BLaER1 (cell line): Measurements from ENCODE around the gene IFT172.

Experiments used
- H3K27ac ChIP-seq: shearing (Covaris generic); formaldehyde crosslinking; 2 replicates; pipeline ENCODE4 v1.8.1; 2022
- H3K27me3 ChIP-seq: shearing (Covaris generic); formaldehyde crosslinking; 2 replicates; pipeline ENCODE4 v1.8.1; 2022
- H3K36me3 ChIP-seq: shearing (Covaris generic); formaldehyde crosslinking; 2 replicates; pipeline ENCODE4 v1.8.1; 2022
- H3K4me1 ChIP-seq: shearing (Covaris generic); formaldehyde crosslinking; 2 replicates; pipeline ENCODE4 v1.8.1; 2022
- H3K4me2 ChIP-seq: shearing (Covaris generic); formaldehyde crosslinking; 2 replicates; pipeline ENCODE4 v1.8.1; 2022
- H3K4me3 ChIP-seq: shearing (Covaris generic); formaldehyde crosslinking; 2 replicates; pipeline ENCODE4 v1.8.1; 2022
- H3K9ac ChIP-seq: shearing (Covaris generic); formaldehyde crosslinking; 2 replicates; pipeline ENCODE4 v1.8.1; 2022
- H3K9me3 ChIP-seq: shearing (Covaris generic); formaldehyde crosslinking; 2 replicates; pipeline ENCODE4 v1.8.1; 2022
- H4K20me1 ChIP-seq: shearing (Covaris generic); formaldehyde crosslinking; 2 replicates; pipeline ENCODE4 v1.8.1; 2022
- Cebpa-rat ChIP-seq: shearing (Covaris generic); IDR thresholded peaks from 2 replicates; pipeline ENCODE4 v1.8.1; 2022

IFT172 gene

DNA sequence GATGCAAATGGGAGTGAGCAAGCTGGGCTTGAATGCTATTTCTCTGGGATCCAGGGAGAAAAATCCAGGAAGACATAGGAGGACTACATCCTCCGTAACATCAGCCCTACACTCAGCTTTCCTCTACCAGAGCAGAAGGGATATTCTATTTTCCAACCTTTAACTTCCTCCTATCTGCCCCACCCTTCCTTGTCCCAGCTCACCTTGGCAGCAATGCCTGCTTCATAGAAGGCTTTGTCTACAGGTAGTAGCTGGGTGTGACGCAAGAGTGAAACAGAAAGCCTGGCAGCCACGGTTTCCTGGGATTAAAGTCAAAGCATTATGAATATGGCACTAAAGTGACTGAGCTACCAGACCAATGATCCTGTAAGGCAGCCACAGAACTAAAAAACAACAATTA is 43.5 kb downstream of the IFT172 start:
- Histone ChIP-seq H3K27me3 (no peaks in the 10 kb centered on the region), H4K20me1 (peaks cover 9% of the 10 kb centered on the region), H3K4me3 (no peak overlapping the region), H3K4me1 (peaks cover 9% of the 10 kb centered on the region), H3K4me2 (no peak overlapping the region), H3K9me3 (no peaks in the 10 kb centered on the region), H3K9ac (no peak overlapping the region), H3K36me3 (peaks cover 94% of the 10 kb centered on the region), H3K27ac (no peak overlapping the region)
- TF ChIP-seq Cebpa-rat = no peak

DNA sequence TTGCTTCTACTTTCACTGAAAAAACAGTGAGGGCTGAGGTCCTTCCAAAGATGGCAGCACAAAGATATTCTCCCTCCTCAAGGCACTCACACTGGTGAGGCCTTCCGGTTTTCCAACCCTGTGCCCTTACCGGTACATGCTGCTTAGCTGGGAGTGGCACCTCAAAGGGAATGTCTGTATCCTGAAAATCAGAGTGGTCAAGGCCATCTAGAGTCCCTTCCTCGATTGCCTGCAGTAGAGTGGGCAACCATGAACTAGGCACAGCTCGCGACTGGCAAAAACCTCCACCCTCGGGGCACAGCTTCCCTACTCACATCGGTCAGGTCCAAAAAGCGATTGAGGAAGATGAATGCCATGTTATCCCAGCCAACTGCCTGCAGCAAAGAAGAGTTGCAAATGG is 43.9 kb downstream of the IFT172 start:
- no peak for TF ChIP-seq Cebpa-rat

DNA sequence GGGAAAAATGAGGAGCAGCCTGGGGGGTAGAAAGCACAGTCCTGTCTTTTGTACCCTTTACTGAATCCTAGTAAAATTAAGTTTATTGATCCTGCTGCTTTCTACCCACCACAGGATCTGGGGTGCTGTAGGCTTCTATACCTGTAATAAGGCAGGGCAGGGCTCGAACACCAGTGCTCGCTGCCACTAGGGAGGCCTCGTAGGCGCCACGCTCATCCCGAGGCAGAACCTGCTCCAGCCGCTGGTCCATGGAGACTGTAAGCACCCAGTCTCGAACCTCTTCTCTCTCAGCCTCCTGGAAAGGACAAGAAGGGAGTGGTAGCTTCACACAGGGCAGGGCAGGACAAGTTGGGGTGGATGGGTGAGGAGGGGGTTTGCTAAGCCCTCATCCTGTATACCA is 44.4 kb downstream of the IFT172 start:
- TF ChIP-seq Cebpa-rat = no peak
- H4K20me1 ChIP-seq = peaks cover 17% of the 10 kb centered on the region
- H3K4me2 ChIP-seq = no peak overlapping the region
- H3K4me1 ChIP-seq = peaks cover 9% of the 10 kb centered on the region
- H3K27me3 ChIP-seq = no peaks in the 10 kb centered on the region
- H3K9me3 ChIP-seq = no peaks in the 10 kb centered on the region
- H3K4me3 ChIP-seq = no peak overlapping the region
- H3K27ac ChIP-seq = no peak overlapping the region
- H3K9ac ChIP-seq = no peak overlapping the region
- H3K36me3 ChIP-seq = peaks cover 95% of the 10 kb centered on the region

More for the DNA sequence above, 43.9 kb downstream of the IFT172 start:
- no peak overlapping the region for H3K4me2 ChIP-seq
- no peak overlapping the region for H3K9ac ChIP-seq
- H3K4me3 ChIP-seq = no peak overlapping the region
- H3K27ac ChIP-seq = no peak overlapping the region
- H3K9me3 ChIP-seq = no peaks in the 10 kb centered on the region
- H4K20me1 ChIP-seq = peaks cover 14% of the 10 kb centered on the region
- no peaks in the 10 kb centered on the region for H3K27me3 ChIP-seq
- peaks cover 9% of the 10 kb centered on the region for H3K4me1 ChIP-seq
- H3K36me3 ChIP-seq = peaks cover 95% of the 10 kb centered on the region

DNA sequence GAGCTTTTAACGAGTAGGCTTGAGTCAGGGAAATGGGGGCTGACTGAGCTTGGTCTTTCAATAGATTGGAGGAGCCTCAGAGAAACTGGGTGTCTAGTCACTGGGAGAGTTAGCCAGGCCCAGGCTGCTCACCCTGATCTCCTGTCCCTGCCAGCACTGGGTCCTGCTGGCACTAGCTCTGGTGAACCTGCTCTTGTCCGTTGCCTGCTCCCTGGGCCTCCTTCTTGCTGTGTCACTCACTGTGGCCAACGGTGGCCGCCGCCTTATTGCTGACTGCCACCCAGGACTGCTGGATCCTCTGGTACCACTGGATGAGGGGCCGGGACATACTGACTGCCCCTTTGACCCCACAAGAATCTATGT is 46.6 kb downstream of the IFT172 start:
- no peak for TF ChIP-seq Cebpa-rat
- Histone ChIP-seq H3K4me1 (peaks cover 9% of the 10 kb centered on the region), H3K9me3 (no peaks in the 10 kb centered on the region), H3K27ac (no peak overlapping the region), H3K4me2 (no peak overlapping the region), H3K27me3 (no peaks in the 10 kb centered on the region), H4K20me1 (peaks cover 27% of the 10 kb centered on the region), H3K36me3 (peaks cover 95% of the 10 kb centered on the region), H3K4me3 (no peak overlapping the region), H3K9ac (no peak overlapping the region)

DNA sequence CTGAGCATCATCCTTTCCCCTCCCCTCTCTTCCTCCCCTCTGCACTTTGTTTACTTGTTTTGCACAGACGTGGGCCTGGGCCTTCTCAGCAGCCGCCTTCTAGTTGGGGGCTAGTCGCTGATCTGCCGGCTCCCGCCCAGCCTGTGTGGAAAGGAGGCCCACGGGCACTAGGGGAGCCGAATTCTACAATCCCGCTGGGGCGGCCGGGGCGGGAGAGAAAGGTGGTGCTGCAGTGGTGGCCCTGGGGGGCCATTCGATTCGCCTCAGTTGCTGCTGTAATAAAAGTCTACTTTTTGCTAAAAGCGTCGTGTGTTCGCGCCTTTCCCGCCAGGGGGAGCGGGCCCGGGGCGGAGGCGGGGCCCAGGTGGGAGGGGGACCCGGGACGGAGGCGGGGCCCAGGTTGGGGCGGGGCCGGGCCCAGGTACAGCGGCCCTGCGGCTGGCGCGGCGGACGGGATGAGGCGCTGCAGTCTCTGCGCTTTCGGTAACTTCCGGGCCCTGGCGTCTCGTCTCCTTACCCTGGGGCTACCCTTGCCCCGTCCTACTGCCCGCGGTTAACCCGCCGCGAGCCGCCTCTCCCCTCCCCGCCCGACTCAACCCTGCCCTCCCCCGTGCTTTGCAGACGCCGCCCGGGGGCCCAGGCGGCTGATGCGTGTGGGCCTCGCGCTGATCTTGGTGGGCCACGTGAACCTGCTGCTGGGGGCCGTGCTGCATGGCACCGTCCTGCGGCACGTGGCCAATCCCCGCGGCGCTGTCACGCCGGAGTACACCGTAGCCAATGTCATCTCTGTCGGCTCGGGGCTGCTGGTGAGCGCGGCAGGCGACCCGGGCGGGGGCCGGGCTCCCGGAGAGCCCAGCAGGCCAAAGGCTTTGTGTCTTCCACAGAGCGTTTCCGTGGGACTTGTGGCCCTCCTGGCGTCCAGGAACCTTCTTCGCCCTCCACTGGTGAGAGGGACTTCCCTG is 47.3 kb downstream of the IFT172 start, which contains the start of gene KRTCAP3:
TSS of gene KRTCAP3 (plus strand) at position 424 of the 962 bp plus-strand sequence. CDS start at position 456, 32 bp downstream.
- H3K4me1 ChIP-seq = peaks cover 9% of the 10 kb centered on the region
- no peaks in the 10 kb centered on the region for H3K27me3 ChIP-seq
- H3K27ac ChIP-seq = no peak within 1 kb of the TSS
- peaks cover 95% of the 10 kb centered on the region for H3K36me3 ChIP-seq
- H3K4me3 ChIP-seq = no peak within 1 kb of the TSS
- no peaks in the 10 kb centered on the region for H3K9me3 ChIP-seq
- H3K4me2 ChIP-seq = no peak within 1 kb of the TSS
- peaks cover 27% of the 10 kb centered on the region for H4K20me1 ChIP-seq
- H3K9ac ChIP-seq = no peak within 1 kb of the TSS
- no peak for TF ChIP-seq Cebpa-rat

DNA sequence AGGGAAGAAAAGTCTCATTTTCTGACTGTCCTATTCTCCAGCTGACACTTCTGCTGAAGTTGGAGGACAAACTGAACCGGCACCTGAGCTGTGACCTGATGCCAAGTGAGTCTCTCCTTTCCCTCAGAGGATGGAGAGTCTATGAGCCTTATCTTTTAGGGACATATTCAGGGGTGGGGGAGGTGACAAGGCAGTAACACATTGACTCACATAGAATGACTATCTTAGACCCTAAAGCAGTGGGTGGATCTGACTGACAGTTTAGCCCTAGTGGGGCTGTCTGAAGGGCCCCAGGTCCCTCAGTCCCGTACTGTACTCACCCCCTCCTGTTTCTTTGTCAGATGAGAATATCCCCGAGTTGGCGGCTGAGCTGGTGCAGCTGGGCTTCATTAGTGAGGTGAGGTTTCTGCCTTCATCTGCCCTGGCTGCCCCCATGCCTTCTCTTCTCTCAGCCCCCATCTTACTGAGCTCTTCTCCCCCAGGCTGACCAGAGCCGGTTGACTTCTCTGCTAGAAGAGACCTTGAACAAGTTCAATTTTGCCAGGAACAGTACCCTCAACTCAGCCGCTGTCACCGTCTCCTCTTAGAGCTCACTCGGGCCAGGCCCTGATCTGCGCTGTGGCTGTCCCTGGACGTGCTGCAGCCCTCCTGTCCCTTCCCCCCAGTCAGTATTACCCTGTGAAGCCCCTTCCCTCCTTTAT is 48.2 kb downstream of the IFT172 start:
- no peaks in the 10 kb centered on the region for H3K9me3 ChIP-seq
- H3K4me2 ChIP-seq = no peak overlapping the region

DNA sequence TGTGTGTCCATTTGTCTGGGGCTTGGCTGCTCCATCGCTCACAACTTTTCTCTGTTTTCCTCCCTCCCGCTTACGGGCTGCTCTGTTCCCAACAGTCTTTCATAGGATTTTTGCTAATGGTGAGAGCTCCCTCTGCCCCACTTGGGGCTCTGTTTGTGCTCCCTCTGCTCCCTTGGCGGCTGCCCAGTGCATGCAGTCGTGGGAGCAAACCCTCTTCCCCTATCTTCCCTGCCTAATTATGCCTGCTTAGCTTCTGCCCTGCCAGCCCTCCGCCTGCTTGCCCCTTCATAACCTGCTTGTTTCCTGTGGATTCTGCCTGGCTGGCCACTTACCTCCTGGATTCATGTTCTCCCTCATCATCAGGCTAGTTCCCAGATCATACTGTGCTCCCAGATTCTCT is 53.9 kb downstream of the IFT172 start:
- peaks cover 92% of the 10 kb centered on the region for H3K36me3 ChIP-seq
- H3K9ac ChIP-seq = no peak overlapping the region

More for the DNA sequence above, 48.2 kb downstream of the IFT172 start:
- no peaks in the 10 kb centered on the region for H3K27me3 ChIP-seq
- H3K9ac ChIP-seq = no peak overlapping the region
- H3K36me3 ChIP-seq = peaks cover 100% of the 10 kb centered on the region
- peaks cover 9% of the 10 kb centered on the region for H3K4me1 ChIP-seq
- H4K20me1 ChIP-seq = peaks cover 33% of the 10 kb centered on the region
- no peak overlapping the region for H3K27ac ChIP-seq
- no peak overlapping the region for H3K4me3 ChIP-seq
- no peak for TF ChIP-seq Cebpa-rat

DNA sequence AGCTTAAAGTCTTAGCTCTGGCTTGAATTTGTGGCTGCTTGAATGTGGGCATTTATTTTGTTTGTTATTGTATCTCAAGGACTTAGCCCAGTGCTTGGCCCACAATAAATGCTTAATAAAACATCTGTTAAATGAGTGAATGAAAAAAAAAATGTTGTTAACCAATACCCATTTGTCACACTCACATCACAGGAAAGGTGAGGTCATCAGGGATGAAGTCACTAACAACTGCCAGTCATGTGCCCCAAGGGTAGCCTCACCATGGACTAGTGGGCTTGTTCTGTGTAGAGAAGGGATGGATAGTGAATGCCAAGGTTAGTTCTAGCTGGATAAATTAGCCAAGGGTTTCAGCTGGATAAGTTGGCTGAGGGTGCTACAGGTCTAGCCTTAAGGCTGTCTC is 58.1 kb downstream of the IFT172 start:
- H3K36me3 ChIP-seq = peaks cover 49% of the 10 kb centered on the region
- no peak overlapping the region for H3K9ac ChIP-seq

More for the DNA sequence above, 53.9 kb downstream of the IFT172 start:
- Histone ChIP-seq H3K4me2 (no peak overlapping the region), H3K4me3 (no peak overlapping the region), H3K9me3 (no peaks in the 10 kb centered on the region), H3K27ac (no peak overlapping the region), H3K4me1 (peaks cover 11% of the 10 kb centered on the region), H3K27me3 (no peaks in the 10 kb centered on the region), H4K20me1 (peaks cover 71% of the 10 kb centered on the region)
- no peak for TF ChIP-seq Cebpa-rat

DNA sequence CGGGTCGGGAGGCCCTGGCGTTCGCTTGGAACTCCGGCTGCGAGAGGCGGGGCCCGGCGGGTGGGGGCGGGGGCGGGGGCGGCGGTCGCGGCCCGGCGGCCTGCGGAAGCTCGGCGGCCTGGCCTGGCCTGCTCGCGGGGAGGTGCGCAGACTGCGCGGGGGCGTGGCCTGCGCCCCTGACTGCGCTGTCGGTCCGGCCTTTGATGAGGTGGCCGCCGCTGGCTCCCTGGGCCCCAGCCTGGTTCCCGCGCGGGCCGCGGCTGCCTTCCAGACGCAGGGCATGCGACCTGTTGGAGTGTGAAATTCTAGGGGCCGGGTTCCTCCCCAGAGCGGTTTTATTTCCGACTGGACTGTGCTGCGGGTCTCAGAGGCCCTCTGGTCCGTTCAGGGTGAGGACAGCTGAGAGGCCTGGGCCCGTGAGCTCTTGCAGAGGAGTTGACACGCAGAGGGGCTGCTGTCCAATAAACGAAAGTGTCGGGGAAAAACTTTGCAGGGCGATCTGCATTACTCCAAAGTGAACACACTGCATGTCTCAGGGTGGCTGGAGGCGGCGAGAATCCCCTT is 60.5 kb downstream of the IFT172 start:
- Histone ChIP-seq H3K4me2 (peak overlapping the region; percentile 86), H3K36me3 (peaks cover 26% of the 10 kb centered on the region), H3K9me3 (no peaks in the 10 kb centered on the region), H4K20me1 (peaks cover 52% of the 10 kb centered on the region), H3K27me3 (no peaks in the 10 kb centered on the region), H3K4me1 (peaks cover 42% of the 10 kb centered on the region), H3K4me3 (peak overlapping the region; percentile 95), H3K27ac (peak overlapping the region; percentile 95), H3K9ac (peak overlapping the region; percentile 92)
- TF ChIP-seq Cebpa-rat = no peak

More for the DNA sequence above, 58.1 kb downstream of the IFT172 start:
- TF ChIP-seq Cebpa-rat = no peak
- H3K9me3 ChIP-seq = no peaks in the 10 kb centered on the region
- no peak overlapping the region for H3K27ac ChIP-seq
- peaks cover 70% of the 10 kb centered on the region for H4K20me1 ChIP-seq
- H3K4me3 ChIP-seq = no peak overlapping the region
- peaks cover 37% of the 10 kb centered on the region for H3K4me1 ChIP-seq
- H3K4me2 ChIP-seq = peak overlapping the region; percentile 85; the same call in 1 of the 2 replicates
- H3K27me3 ChIP-seq = no peaks in the 10 kb centered on the region
